Immature natural killer cell (primary cell): Measurements from ENCODE around the gene KCP. TPM values are rescaled to one million over a fixed set of nuclear protein-coding genes. Genes with fewer than 3 reads are reported as not detected.

Experiments
- DNase-seq, 3 donors: peaks; one replicate each; pipeline ENCODE4 v3.0.0; 2022; ENCODE audit warnings: mixed read lengths in 1 of 3
- H3K27ac Mint-ChIP-seq, 6 donors: one replicate each; pipeline ENCODE4 v1.8.0; 2020; ENCODE audit warnings: mixed read lengths in 6 of 6, mild to moderate bottlenecking in 5 of 6, inconsistent platforms in 4 of 6, moderate library complexity in 3 of 6
- H3K27me3 Mint-ChIP-seq, 3 donors: one replicate each; pipeline ENCODE4 v1.8.0; 2020 to 2021; ENCODE audit warnings: low read depth in 3 of 3, mild to moderate bottlenecking in 3 of 3, mixed read lengths in 3 of 3, moderate library complexity in 3 of 3, inconsistent platforms in 1 of 3
- H3K36me3 Mint-ChIP-seq, 3 donors: one replicate each; pipeline ENCODE4 v1.8.0; 2020; ENCODE audit warnings: mixed read lengths in 3 of 3, inconsistent platforms in 2 of 3, mild to moderate bottlenecking in 2 of 3
- H3K4me1 Mint-ChIP-seq, 2 donors: one replicate each; pipeline ENCODE4 v1.8.0; 2020; ENCODE audit warnings: inconsistent platforms in 2 of 2, mild to moderate bottlenecking in 2 of 2, mixed read lengths in 2 of 2, moderate library complexity in 1 of 2
- H3K4me3 Mint-ChIP-seq, 5 donors: one replicate each; pipeline ENCODE4 v1.8.0; 2020; ENCODE audit warnings: mild to moderate bottlenecking in 5 of 5, mixed read lengths in 5 of 5, inconsistent platforms in 3 of 5, moderate library complexity in 3 of 5
- H3K9me3 Mint-ChIP-seq, 6 donors: one replicate each; pipeline ENCODE4 v1.8.0; 2020; ENCODE audit warnings: mild to moderate bottlenecking in 6 of 6, mixed read lengths in 6 of 6, inconsistent platforms in 4 of 6, moderate library complexity in 3 of 6
- polyA plus RNA-seq, 3 donors: library from polyadenylated mRNA; unstranded; fragments of 300-500 nt; fragmentation: Illumina TruSeq; gene quantifications; one replicate each; pipeline ENCODE4 v1.2.3, GENCODE V29; 2021

KCP gene
- polyA plus RNA-seq, 3 donors from 2014 or later: 0.16 TPM; not detected in 2

DNA sequence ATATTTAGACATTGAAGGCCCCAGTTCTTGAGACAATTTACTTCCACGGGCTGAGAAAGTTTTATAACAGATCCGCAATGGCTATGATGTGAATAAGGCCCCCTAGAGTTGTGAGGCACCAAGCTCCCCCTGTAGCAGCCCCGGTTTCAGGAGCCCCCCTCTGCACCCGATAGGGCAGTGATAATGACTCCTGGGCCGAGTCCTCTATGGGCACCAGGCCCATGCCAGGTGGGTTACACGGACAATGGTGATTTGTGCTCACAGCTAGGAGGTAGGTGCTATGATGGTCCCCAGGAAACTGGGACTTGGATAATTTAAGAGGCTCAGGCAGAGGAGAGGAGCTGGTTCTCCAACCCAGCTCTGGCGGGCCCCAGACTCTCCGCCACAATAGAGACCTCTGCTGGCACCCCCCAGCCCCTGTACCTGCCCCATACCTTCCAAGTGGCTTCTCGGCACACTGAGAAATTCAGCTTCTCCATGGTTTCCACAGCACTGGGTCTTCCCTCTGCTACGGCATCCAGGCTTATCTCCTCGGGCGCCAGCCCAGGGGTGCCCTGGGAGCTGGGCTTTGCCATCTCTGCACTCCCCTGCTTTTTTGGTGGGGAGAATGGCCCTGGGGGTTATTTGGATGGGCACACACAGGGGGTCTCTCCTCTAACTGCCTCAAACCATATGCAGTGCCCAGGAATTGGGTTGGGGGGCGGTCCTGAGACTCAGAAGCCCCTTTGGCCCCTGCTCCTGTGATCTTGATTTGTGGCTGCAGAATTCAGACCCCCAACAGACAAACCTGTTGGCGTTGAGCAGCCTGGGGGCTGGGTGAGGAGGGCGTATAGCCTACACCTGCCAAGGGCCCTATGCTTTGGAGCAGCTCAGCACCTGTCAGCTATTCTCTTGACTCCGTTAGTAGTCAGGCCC is 12.2 kb upstream of the KCP start:
- Mint-ChIP-seq H3K36me3 (no peaks in the 10 kb centered on the region), H3K4me3 (no peak overlapping the region), H3K4me1 (no peaks in the 10 kb centered on the region), H3K27me3 (peaks cover 0 to 10% (median 7%) of the 10 kb centered on the region in 3 donors), H3K27ac (no peak overlapping the region), H3K9me3 (no peaks in the 10 kb centered on the region)
- no peak for DNase-seq

DNA sequence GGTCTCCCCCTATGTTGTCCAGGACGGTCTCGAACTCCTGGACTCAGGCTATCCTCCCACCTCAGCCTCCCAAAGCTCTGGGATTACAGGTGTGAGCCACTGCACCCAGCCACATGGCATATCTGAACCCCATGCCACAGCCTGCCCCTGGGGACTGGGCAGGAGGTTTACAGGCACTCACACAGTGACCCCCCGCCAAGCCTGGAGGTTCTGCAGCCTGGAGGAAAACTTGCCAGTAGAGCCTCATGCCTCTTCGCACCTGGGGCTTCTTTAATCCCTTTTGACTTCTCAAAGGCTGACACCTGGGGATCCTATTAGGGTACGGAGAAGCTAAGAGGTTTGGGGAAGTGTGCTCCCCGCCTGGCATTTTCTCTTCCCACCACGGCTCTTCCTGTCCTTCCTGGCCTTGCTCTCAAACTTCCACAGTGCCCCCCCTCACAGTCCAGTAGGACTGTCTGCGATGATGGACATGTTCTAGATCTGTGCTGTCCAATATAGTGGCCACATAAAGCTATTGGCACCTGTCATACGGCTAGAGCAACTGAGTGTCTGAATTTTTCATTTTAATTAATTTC is 11.4 kb upstream of the KCP start:
- Mint-ChIP-seq H3K4me1 (no peaks in the 10 kb centered on the region), H3K27ac (no peak overlapping the region), H3K4me3 (no peak overlapping the region), H3K36me3 (no peaks in the 10 kb centered on the region), H3K27me3 (peaks cover 4 to 10% (median 10%) of the 10 kb centered on the region in 3 donors), H3K9me3 (no peaks in the 10 kb centered on the region)
- no peak for DNase-seq

DNA sequence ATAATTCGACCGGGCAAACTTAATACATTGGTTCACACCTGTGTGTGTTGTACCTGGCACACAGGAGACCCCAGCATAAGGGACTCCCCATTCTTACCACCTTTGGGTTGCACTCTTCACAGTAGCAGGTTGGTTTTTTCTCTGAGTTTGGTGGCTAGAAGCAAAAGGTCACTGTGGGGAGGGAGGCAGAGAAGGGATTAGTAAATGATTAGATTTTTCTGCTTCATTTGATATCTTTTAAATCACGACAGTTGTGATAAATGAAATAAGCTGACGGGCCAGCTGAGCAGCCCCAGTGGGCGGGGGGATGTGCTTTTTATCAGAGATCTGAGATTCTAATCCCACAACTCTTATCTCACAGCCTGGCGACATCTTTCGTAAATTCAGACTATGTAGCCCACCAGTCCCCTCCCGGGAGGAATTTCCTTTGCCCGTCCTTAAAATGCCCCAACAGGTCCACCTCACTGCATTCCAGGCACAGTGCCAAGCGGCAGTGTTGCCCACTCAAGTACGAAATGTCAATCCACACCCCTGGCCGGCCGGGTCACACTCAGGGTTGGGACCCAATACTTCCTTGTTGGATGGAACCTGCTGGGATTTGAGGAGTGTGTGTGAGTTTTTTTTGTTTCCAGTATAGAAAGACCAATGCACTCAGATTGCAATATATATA is 10.5 kb upstream of the KCP start:
- no peak overlapping the region for H3K4me3 Mint-ChIP-seq
- no peaks in the 10 kb centered on the region for H3K4me1 Mint-ChIP-seq
- no peak overlapping the region for H3K27ac Mint-ChIP-seq
- H3K27me3 Mint-ChIP-seq: peaks cover 4 to 14% (median 13%) of the 10 kb centered on the region in 3 donors
- no peaks in the 10 kb centered on the region for H3K9me3 Mint-ChIP-seq
- H3K36me3 Mint-ChIP-seq: no peaks in the 10 kb centered on the region
- no peak for DNase-seq

DNA sequence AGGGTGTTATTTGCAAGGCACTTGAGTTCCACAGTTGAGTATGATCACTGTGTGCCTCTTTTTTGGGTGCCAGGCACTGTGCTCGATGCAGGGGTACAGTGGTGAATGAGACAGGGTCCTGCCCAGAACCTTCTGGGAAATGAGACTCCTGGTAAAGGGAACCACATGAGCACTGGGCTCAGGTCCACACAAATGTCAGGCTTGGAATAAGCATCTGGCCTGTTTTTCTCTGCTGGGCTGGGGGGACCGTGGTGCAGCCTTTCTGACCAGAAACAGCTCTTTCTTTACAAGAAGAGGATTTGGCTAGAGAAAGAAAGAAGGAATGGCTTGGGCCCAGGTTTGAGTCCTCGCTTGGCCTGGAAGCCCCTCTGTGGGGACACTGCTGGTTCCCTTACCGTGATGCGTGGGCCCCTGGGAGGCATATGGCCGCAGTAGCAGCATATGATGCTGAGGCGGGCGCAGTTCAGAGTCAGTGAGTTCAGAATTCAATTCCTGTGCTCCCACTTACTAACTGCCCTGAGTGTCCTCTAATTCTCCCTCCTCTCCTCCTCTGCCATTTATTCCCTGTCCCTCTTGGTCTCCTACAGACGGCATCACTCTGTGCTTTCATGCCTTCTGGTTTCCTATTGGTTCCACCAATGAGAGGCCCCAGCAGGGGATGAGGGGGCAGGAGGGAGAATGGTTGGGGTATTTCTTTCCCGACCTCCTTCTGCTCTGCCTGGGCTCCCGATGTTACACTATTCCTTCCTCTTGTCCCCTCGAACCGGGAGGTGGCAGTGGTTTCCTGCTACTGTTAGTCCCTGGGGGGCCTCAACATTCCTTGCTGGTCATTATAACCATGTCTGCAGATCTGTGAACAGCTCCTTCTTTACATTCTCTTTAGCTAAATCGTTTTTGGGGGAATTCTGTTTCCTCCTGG is 9.6 kb upstream of the KCP start:
- peaks cover 3 to 5% of the 10 kb centered on the region in 2 donors for H3K4me1 Mint-ChIP-seq
- no peaks in the 10 kb centered on the region for H3K36me3 Mint-ChIP-seq
- H3K9me3 Mint-ChIP-seq: no peaks in the 10 kb centered on the region
- H3K27ac Mint-ChIP-seq: no peak overlapping the region
- DNase-seq: no peak
- peaks cover 4 to 16% (median 14%) of the 10 kb centered on the region in 3 donors for H3K27me3 Mint-ChIP-seq
- no peak overlapping the region for H3K4me3 Mint-ChIP-seq

DNA sequence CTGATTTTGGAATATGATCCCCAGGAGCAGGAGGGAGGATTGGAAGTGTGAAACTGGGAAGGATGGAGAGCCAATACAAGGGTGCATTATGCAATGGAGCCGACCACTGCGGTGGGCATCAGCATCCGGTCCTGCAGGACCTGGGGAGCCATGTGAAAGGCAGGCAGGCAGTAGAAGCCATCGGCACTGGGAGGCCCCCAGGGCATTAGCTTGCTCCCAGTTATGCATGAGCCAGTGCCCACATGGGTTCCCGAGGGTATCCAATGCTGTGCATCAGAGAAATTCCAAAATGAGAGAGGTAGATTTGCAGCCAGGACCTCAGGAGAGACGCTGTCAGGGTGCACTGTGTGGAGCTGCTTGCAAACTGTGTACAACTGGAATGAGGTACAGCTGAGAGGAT is 8.7 kb upstream of the KCP start:
- peaks cover 6 to 20% (median 14%) of the 10 kb centered on the region in 3 donors for H3K27me3 Mint-ChIP-seq
- no peak for DNase-seq
- H3K36me3 Mint-ChIP-seq: no peaks in the 10 kb centered on the region
- H3K9me3 Mint-ChIP-seq: no peaks in the 10 kb centered on the region
- no peak overlapping the region for H3K27ac Mint-ChIP-seq
- no peak overlapping the region for H3K4me3 Mint-ChIP-seq
- peaks cover 3 to 5% of the 10 kb centered on the region in 2 donors for H3K4me1 Mint-ChIP-seq

DNA sequence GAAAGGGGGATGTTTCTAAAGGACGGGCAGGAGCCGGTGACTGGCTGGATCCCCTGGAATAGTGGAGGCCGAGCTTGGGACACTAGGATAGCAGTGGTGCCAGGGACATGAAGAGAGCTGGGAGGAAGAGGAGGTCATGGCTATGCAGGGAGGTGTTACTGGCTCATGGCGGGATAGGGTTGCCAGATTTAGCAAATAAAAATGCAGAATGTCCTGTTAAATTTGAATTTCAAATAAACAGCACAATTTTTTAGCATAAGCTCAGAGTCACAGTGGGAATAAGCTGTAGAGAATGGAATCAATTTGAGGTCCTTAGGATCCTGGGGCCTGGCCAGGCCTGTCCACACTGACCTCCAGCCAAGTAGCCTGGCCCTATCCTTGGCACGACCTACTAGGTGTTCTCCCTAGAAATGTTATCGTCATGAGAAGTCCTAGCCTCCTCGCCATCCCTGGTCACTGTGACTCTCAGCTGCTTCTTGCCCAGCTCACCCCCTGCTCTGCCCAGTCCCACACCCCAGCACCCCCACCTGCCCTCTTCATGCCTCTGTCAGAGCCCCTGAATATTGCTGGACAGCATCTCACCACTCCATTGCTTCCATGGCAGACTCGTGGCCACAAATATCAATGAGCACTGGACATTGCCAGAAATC is 7.6 kb upstream of the KCP start:
- Mint-ChIP-seq H3K27me3 (peaks cover 8 to 22% (median 14%) of the 10 kb centered on the region in 3 donors), H3K27ac (no peak overlapping the region), H3K36me3 (no peaks in the 10 kb centered on the region), H3K9me3 (no peaks in the 10 kb centered on the region), H3K4me3 (no peak overlapping the region), H3K4me1 (peaks cover 3 to 5% of the 10 kb centered on the region in 2 donors)
- DNase-seq: no peak

DNA sequence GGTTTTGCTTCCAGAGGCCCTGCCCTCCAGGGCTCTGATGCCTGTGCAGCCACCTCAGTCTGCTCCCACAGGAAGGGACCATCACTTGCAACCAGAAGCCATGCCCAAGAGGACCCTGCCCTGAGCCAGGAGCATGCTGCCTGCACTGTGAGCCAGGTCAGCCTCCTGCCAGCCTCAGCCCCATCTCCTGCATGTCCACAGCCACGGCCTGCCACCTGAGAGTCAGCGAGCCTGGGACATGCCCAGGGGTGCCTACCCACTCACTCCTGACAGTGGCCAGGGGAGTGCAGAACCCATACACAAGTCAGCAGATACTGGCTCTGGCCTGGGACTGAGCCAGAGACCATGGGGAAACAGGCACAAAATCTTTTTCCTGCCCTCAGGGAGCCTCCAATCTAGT is 6.6 kb upstream of the KCP start:
- no peak for DNase-seq
- H3K36me3 Mint-ChIP-seq: no peaks in the 10 kb centered on the region
- no peak overlapping the region for H3K27ac Mint-ChIP-seq
- peaks cover 3 to 5% of the 10 kb centered on the region in 2 donors for H3K4me1 Mint-ChIP-seq
- peaks cover 8 to 22% (median 14%) of the 10 kb centered on the region in 3 donors for H3K27me3 Mint-ChIP-seq
- H3K4me3 Mint-ChIP-seq: no peak overlapping the region
- no peaks in the 10 kb centered on the region for H3K9me3 Mint-ChIP-seq

DNA sequence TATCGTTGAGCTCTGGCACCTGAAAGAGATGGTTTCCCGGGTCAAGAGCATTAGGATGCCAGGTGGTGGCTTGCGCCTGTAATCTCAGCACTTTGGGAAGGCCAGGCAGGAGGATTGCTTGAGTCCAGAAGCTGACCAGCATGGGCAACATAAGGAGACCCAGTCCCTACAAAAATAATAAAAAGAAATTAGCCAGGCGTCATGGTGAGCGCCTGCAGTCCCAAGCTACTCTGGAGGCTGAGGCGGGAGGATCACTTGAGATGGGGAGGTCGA is 6.1 kb upstream of the KCP start:
- no peak overlapping the region for H3K4me3 Mint-ChIP-seq
- peak overlapping the region in 1 of 6 donors; percentile 35 for H3K27ac Mint-ChIP-seq
- no peaks in the 10 kb centered on the region for H3K9me3 Mint-ChIP-seq
- H3K27me3 Mint-ChIP-seq: peaks cover 9 to 22% (median 15%) of the 10 kb centered on the region in 3 donors
- no peak for DNase-seq
- H3K4me1 Mint-ChIP-seq: peaks cover 3 to 5% of the 10 kb centered on the region in 2 donors
- no peaks in the 10 kb centered on the region for H3K36me3 Mint-ChIP-seq

DNA sequence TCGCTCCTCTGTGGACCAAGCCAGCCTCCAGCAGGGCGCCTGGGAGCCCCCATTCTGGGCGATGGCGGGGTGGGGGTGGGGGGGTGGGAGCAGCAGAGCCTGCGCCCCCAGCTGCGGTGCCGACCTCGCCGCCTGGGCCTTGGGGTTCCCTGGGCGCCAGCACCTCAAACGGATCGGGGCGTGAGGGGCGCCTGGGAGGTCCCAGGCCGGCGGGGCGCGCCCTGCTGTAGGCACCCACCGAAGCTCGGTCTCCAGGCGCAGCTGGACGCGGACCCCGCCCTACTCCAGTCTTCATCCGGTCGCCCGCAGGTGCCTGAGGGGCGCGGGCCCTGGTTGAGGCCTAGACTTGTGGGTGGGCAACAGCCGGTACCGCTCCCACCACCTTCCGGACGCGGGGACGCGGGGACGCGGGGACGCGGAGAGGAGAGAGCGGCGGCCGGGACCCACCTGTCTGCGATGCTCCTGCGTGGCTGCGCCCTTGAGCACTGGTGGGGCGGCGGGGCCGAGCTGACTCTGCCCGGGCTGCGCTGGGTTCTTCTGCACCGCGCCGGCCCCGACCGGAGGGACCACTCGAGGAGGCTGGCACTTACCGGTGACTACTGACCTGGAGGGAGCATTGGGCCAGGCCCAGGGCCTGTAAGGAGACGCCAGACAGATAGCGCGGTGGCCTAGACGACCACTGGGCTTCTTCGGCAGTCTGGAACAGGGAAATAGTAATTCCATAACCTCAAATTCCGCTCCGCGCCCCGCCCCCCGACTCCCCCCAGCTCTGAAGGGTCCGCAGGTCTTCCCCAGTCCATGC is 5.5 kb upstream of the KCP start:
- Mint-ChIP-seq H3K4me1 (peaks cover 3 to 5% of the 10 kb centered on the region in 2 donors), H3K4me3 (peak overlapping the region in 2 of 5 donors; percentile 39 to 59), H3K27me3 (peaks cover 10 to 19% (median 16%) of the 10 kb centered on the region in 3 donors), H3K27ac (no peak overlapping the region), H3K36me3 (no peaks in the 10 kb centered on the region), H3K9me3 (no peaks in the 10 kb centered on the region)
- no peak for DNase-seq

DNA sequence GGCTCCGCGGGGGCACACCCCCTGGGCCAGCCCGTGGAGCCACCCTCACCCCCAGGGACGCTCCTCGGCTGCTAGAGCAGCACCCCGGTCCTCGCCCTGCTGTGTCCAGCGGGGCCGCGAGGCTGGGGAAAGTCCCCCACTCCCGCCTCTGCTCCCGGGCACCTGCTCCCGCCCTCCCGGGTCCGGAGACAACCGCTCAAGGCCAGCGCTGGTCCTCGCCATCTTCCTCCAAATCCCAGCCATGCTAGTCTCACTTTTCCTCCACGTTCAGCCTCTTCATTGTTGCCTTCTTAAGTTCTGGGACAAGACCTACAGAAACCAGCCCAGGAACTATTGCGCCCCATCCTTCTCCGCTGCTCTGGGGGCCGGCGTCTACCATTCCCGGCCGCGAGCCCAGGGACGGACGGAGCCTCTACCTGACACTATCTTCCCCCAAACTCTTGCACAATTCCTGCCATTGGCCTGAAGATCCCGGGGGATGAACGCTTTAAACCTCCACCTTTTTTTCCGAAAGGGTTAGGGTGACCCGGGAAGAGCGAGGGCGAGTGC is 4.8 kb upstream of the KCP start:
- H3K27ac Mint-ChIP-seq: no peak overlapping the region
- H3K36me3 Mint-ChIP-seq: no peaks in the 10 kb centered on the region
- H3K27me3 Mint-ChIP-seq: peaks cover 10 to 22% (median 13%) of the 10 kb centered on the region in 3 donors
- H3K9me3 Mint-ChIP-seq: no peaks in the 10 kb centered on the region
- H3K4me1 Mint-ChIP-seq: peaks cover 3 to 5% of the 10 kb centered on the region in 2 donors
- H3K4me3 Mint-ChIP-seq: peak overlapping the region in 4 of 5 donors; percentile 21 to 59 (median 49)
- DNase-seq: no peak

DNA sequence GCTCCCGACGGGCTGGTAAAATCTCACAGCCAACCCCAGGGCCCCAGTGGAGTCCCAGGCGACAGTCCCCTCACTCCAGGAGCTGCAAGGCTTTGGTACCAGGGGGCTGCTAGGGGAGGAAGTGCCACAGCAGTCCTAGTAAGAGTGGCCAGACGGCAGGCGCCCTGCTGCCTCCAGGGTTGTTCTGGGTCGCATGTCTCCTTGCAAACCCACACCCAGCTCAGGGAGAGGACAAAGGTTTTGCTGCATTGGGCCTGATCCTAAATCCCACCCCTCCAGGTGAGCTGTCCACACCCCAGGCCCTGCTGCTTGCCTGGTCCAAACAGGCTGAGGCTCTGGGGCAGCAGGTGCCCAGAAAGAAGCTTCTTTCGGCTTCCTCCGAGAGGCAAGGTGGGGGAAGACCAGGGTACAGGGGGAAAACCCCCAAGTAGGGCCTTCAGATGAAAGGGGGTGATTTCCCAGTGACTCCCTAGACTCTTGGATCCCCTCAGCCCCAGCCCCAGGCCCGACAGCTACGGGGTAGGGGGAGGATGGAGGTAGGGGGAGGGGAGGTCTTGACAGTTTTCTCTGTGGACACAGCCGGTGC is 4.2 kb upstream of the KCP start:
- Mint-ChIP-seq H3K27ac (no peak overlapping the region), H3K4me1 (peaks cover 3 to 5% of the 10 kb centered on the region in 2 donors), H3K4me3 (peak overlapping the region in 1 of 5 donors; percentile 8), H3K36me3 (no peaks in the 10 kb centered on the region), H3K27me3 (peaks cover 11 to 22% (median 16%) of the 10 kb centered on the region in 3 donors), H3K9me3 (no peaks in the 10 kb centered on the region)
- DNase-seq: no peak
